GM12864 (cell line): Measurements from ENCODE around the gene CSGALNACT2.

ENCODE experiments used
- DNase-seq: peaks from one replicate; pipeline ENCODE4 v3.0.0-alpha.2; 2011; ENCODE audit warnings: low read depth
- H3K4me3 ChIP-seq: 2 replicates; pipeline ENCODE4 v1.5.1; 2011; ENCODE audit warnings: mild to moderate bottlenecking, low read depth, low read length, control low read depth
- TF ChIP-seq, protein P1 (sequence below): IDR thresholded peaks from 2 replicates; pipeline ENCODE4 v1.5.1; 2011; ENCODE audit warnings: low read depth, mild to moderate bottlenecking, moderate library complexity, low read length, control low read depth, inconsistent platforms; ENCODE audit errors: missing control alignments

Gene CSGALNACT2

DNA sequence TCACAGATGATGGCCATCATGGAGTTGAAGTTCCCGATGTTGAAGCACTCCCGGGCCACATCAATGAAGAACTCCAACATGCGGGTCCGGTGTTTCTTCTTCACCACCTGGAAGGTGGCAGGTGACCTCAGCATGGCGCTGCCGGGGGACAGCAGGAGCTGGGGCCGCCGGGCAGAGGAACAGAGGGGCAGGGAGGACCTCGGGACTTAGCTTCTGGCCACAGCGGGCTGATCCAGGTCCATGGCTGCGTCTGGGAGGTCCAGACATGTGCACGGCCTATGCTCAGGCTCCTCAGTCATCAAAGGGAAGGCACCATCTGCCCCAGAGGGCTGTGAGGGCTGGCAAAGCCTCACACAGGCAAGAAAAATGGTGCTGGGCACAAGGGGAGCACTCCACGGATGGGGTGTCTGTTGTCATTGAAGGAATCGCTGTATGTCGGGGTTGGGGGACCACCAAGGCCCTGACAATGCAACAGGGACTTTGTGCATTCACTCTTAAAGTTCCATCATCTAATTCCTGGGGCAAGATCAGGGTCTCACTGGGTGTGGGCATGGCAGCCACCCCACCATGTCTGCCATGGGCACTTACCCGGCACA lies 60.9 kb downstream of the CSGALNACT2 start:
- DNase-seq = no peak
- TF ChIP-seq, protein P1, sequence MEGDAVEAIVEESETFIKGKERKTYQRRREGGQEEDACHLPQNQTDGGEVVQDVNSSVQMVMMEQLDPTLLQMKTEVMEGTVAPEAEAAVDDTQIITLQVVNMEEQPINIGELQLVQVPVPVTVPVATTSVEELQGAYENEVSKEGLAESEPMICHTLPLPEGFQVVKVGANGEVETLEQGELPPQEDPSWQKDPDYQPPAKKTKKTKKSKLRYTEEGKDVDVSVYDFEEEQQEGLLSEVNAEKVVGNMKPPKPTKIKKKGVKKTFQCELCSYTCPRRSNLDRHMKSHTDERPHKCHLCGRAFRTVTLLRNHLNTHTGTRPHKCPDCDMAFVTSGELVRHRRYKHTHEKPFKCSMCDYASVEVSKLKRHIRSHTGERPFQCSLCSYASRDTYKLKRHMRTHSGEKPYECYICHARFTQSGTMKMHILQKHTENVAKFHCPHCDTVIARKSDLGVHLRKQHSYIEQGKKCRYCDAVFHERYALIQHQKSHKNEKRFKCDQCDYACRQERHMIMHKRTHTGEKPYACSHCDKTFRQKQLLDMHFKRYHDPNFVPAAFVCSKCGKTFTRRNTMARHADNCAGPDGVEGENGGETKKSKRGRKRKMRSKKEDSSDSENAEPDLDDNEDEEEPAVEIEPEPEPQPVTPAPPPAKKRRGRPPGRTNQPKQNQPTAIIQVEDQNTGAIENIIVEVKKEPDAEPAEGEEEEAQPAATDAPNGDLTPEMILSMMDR = no peak
- no peak overlapping the region for H3K4me3 ChIP-seq

DNA sequence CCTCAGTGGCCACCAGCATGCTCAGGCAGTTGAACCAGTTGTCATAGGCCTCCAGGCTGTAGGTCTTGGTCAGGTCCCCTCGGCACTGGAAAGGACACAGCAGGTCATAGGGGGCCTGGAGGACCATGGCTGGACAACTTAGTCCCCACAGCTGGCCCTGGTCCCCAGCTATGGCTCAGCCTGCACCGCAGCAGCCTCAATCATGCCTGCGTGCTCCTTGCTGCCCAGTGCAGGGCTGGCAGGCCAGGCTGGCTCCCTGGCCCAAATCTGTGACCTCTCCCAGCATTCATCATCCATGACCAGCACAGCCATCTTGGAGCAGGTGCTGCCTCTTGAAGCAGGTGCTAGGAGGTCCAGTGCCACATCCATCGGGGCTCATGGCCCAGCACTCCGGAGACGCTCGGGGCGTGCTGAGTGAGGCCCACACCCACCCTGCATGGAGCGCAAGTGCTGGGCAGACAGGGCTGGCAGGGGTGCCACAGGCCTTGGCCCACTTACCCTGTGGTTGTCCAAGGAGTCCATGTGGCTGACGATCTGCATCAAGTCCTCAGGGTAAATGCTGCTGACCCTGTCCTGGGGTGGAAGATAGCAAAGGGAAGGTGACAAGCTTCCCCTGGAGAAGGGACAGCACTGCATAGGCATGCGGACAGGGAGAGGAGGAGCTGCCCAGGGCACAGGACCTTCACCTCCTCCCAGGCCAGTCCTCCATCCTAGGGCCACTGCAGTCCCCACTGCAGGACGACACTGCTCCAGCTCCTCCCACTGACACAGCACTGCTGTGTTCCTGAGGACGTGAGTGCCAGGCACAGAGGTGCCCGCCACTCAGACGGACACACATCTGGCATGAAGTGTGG lies 61.7 kb downstream of the CSGALNACT2 start:
- no peak overlapping the region for H3K4me3 ChIP-seq
- TF ChIP-seq, protein P1 = no peak
- DNase-seq = no peak

DNA sequence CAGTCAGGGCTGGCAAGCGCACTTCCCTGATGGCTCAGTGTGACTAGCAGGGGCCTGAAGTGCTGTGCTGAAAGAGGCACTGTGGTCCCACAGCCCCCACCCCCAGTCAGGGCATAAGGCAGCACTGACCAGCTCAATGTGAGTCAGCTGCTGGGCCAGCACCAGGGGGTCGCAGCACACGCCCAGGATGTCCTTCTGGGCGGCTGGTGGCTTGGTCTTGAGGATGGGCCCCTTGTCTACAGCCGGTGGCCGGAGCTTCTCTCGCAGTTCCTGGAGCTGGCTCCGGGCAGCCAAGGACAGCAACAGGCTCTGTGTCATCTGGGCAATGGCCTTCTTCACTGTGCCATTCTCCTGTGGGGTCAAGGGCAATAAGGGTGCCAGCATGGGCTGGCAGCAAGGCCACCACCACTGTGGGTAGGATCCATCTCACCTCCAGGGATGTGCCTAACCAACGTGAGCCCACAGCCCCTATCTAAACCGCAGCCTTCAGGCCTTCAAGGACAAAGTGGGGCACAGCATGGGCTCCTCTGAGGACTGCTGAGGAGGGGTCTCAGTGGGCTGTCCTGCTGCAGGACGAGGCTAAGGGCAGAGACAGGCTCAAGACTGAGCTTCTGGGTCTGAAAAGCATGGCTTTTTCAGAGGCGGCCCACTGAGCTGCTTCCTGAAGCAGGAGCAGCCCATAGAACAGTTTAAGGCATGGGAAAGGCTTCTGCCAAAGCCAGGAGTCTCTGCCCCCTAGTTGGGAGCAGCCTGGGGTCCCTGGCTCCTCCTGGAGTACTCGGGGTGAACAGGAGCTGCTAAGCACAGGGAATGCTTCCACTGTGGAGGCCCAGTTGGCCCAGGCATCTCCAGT lies 62.5 kb downstream of the CSGALNACT2 start:
- no peak for DNase-seq
- TF ChIP-seq, protein P1 = no peak
- H3K4me3 ChIP-seq = no peak overlapping the region

DNA sequence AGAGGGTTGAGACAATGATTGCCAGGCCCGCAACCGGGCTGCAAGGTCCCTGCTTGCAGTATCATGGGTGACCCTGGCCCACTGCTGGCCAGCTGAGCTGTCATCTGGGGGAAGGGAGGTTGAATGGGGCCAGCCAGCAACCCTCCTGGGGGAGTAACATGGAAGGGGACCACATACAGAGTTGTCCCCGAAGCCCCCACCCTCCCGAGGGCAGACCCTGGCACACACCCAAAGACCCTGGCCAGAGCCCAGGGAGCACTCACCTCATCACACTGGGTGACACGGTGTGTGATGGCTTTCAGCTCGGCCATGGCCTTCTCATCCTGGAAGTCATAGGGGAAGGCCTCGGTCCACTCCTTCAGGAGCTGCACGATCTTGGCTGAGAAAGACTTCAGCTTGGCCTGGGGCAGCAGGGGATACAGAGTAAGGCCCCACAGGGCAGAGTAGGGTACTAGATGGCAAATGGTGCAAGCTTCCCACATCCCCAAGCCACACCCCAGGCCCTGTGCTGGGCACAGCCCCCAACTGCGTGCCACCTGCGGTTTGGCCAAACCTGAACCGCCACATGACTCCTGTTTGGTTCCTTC lies 63.4 kb downstream of the CSGALNACT2 start:
- no peak for DNase-seq
- no peak overlapping the region for H3K4me3 ChIP-seq
- TF ChIP-seq, protein P1 = no peak

DNA sequence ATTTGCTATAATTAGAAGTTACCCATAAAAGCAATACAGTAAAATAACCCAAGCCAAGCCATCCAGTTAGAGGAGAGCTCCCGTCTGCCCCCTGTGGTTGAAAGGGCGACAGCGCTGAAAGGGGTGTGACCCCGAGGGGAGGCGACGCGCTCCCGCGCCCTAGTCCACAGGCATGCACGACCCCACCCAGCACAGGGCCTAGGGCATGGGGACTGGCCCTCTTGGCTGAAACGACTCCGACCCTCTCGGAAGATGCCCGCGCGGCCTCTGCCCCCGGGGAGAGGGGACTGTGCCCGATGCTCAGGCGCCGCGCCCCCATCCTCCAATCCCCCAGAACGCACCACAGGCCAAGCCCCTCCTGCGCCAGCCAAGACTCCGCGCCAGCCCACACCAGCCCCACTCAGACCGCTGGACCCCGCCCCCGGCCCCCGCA lies 64.0 kb downstream of the CSGALNACT2 start:
- TF ChIP-seq, protein P1 = peak; percentile 76
- DNase-seq = no peak
- peak overlapping the region; percentile 31 for H3K4me3 ChIP-seq

DNA sequence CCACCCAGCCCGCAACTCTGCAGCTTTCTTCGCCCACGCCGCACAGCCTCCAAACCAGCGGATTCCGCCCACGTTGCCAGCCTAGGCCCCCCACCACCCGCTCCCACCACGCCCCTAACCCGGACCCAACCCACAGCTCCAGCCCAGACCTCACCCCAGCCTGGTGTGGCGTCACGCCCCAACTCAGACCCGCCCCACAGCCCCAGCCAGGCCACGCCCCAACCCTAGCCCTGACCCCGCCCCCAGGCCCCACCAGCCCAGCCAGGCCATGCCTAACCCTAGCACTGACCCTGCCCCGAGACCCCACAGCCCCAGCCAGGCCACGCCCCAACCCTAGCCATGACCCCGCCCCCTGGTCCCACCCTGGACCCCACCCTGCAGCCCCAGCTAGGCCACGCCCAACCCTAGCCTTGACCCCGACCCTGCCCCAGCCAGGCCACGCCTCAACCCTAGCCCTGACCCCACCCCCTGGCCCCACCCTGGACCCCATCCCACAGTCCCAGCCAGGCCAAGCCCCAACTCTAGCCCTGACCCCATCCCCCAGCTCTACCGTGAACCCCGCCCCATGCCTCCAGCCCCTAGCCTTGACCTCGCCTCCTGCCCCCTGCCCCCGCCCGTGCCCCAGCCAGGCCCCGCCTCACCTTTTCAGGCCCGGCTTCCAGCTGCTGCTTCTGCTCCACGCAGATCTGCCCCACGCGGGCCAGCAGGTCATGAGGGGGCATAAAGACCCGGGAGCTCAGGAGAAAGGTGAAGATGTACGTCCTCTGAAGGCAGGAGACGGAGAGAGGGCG lies 64.6 kb downstream of the CSGALNACT2 start:
- peak overlapping the region; percentile 31 for H3K4me3 ChIP-seq
- TF ChIP-seq, protein P1 = no peak
- DNase-seq = no peak
